Effector memory CD4-positive, alpha-beta T cell (primary cell): Measurements from ENCODE around the gene ZBED5.

Source experiments
- DNase-seq, 3 donors: peaks; one replicate each; pipeline ENCODE4 v3.0.0-alpha.2; 2020
- H3K27ac ChIP-seq: 2 replicates; pipeline ENCODE4 v1.7.0; 2013; ENCODE audit warnings: mild to moderate bottlenecking, low read length, moderate library complexity; ENCODE audit not compliant: insufficient read depth, poor library complexity, severe bottlenecking
- H3K27me3 ChIP-seq: replicated peaks from 2 replicates; pipeline ENCODE4 v1.7.0; 2013; ENCODE audit warnings: mild to moderate bottlenecking, low read length; ENCODE audit not compliant: insufficient read depth, control insufficient read depth, poor library complexity, severe bottlenecking
- H3K36me3 ChIP-seq: 2 replicates; pipeline ENCODE4 v1.7.0; 2013; ENCODE audit warnings: mild to moderate bottlenecking, low read length, moderate library complexity; ENCODE audit not compliant: control insufficient read depth, insufficient read depth
- H3K4me1 ChIP-seq: 2 replicates; pipeline ENCODE4 v1.7.0; 2013; ENCODE audit warnings: low read length, mild to moderate bottlenecking; ENCODE audit not compliant: control insufficient read depth, insufficient read depth, poor library complexity, severe bottlenecking
- H3K4me3 ChIP-seq: 2 replicates; pipeline ENCODE4 v1.7.0; 2013; ENCODE audit warnings: low read length, low read depth, mild to moderate bottlenecking; ENCODE audit not compliant: insufficient read depth, poor library complexity, severe bottlenecking
- H3K9me3 ChIP-seq: 2 replicates; pipeline ENCODE4 v1.7.0; 2013; ENCODE audit warnings: mild to moderate bottlenecking, low read length, moderate library complexity; ENCODE audit not compliant: control insufficient read depth

The ZBED5 gene

GRCh38 chr11:10881892-10882291 is 24.0 kb upstream of the ZBED5 start:
- DNase-seq = no peak
- no peaks in the 10 kb centered on the region for H3K9me3 ChIP-seq
- no peak overlapping the region for H3K27ac ChIP-seq
- no peaks in the 10 kb centered on the region for H3K36me3 ChIP-seq
- no peaks in the 10 kb centered on the region for H3K4me1 ChIP-seq
- H3K4me3 ChIP-seq = no peak overlapping the region
- no peaks in the 10 kb centered on the region for H3K27me3 ChIP-seq

GRCh38 chr11:10878408-10879214 is 20.8 kb upstream of the ZBED5 start:
- H3K4me3 ChIP-seq = no peak overlapping the region
- H3K9me3 ChIP-seq = no peaks in the 10 kb centered on the region
- no peaks in the 10 kb centered on the region for H3K4me1 ChIP-seq
- H3K27ac ChIP-seq = no peak overlapping the region
- no peaks in the 10 kb centered on the region for H3K27me3 ChIP-seq
- DNase-seq = no peak
- no peaks in the 10 kb centered on the region for H3K36me3 ChIP-seq

- Histone ChIP-seq H3K36me3 (no peaks in the 10 kb centered on the region), H3K9me3 (no peaks in the 10 kb centered on the region), H3K27me3 (no peaks in the 10 kb centered on the region), H3K4me1 (no peaks in the 10 kb centered on the region), H3K4me3 (no peak overlapping the region), H3K27ac (no peak overlapping the region)
- no peak for DNase-seq
Observed at GRCh38 chr11:10876158-10876557, 18.3 kb upstream of the ZBED5 start.

- Histone ChIP-seq H3K4me1 (no peaks in the 10 kb centered on the region), H3K36me3 (no peaks in the 10 kb centered on the region), H3K27me3 (no peaks in the 10 kb centered on the region), H3K9me3 (no peaks in the 10 kb centered on the region), H3K4me3 (no peak overlapping the region), H3K27ac (no peak overlapping the region)
- DNase-seq = no peak
Observed at GRCh38 chr11:10875430-10876021, 17.7 kb upstream of the ZBED5 start.

DNA sequence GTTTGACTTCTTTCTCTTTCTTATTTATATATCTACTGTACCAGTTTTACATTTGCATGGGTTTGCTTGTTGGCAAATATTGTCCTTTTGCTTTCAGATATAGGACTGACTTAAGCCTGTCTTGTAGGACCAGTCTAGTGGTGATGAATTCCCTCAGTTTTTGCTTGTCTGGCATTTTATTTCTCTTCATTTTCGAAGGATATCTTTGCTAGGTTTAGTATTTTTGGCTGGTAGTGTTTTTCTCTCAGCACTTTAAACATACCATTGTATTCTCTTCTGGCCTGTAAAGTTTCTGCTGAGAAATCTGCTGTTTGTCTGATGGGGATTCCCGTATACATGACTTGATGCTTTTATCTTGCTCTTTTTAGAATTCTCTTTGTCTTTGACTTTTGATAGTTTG is 14.2 kb upstream of the ZBED5 start:
- Histone ChIP-seq H3K27me3 (no peaks in the 10 kb centered on the region), H3K27ac (no peak overlapping the region), H3K36me3 (no peaks in the 10 kb centered on the region), H3K9me3 (no peaks in the 10 kb centered on the region), H3K4me3 (no peak overlapping the region), H3K4me1 (no peaks in the 10 kb centered on the region)
- no peak for DNase-seq

DNA sequence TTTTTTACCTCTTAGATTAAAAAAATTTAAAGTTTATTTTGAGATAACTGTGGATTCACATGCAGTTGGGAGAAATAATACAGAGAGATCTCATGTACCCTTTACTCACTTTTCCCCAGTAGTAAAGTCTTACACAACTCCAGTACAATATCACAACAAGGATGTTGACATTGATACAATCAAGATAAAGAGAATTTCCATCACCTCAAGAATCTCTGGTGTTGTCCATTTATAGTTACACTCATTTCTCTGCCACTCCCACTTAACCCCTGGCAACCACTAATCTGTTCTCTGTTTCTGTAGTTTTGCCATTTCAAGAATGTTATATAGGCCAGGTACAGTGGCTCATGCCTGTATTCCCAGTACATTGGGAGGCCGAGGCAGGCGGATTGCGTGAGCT is 10.5 kb upstream of the ZBED5 start:
- Histone ChIP-seq H3K4me1 (no peaks in the 10 kb centered on the region), H3K9me3 (no peaks in the 10 kb centered on the region), H3K27me3 (no peaks in the 10 kb centered on the region), H3K27ac (no peak overlapping the region), H3K4me3 (no peak overlapping the region), H3K36me3 (no peaks in the 10 kb centered on the region)
- no peak for DNase-seq

DNA sequence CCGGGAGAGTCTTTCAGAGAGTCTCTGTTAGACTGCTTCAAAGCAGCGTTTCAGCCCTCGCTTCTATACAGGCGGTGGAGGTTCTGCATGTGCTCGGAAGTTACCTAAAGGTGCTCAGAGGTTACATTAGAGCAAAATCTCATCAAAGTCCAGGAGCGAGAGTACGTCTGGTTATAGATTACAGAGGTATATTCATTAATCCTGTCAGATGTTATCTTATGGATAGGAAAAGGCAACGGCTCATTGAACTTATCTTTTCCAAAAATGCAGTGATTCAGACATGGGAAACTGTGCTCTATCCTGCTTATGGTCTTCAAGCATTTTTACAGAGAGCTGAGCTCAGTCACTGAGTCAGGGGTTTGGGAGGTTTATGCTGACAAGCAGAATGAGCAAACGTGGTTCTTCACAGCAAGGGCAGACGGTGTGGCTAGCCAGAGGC is 9.1 kb upstream of the ZBED5 start:
- Histone ChIP-seq H3K27ac (no peak overlapping the region), H3K27me3 (no peaks in the 10 kb centered on the region), H3K4me3 (no peak overlapping the region), H3K4me1 (no peaks in the 10 kb centered on the region), H3K9me3 (no peaks in the 10 kb centered on the region), H3K36me3 (no peaks in the 10 kb centered on the region)
- DNase-seq = no peak

DNA sequence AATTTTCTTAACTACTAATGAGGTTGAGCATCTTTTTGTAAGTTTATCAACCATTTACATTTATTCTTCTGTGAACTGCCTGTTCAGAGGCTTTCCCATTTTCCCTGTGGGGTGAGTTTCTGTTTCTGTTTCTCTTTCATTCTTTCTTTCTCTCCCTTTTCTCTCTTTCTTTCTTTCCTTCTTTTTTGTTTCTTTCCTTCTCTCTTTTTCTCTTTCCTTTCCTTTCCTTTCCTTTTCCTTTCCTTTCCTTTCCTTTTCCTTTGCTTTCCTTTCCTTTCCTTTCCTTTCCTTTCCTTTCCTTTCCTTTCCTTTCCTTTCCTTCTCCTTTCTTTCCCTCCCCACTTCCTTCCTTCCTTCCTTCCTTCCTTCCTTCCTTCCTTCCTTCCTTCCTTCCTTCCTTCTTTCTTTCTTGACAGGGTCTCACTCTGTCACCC is 8.0 kb upstream of the ZBED5 start:
- Histone ChIP-seq H3K4me1 (no peaks in the 10 kb centered on the region), H3K9me3 (no peaks in the 10 kb centered on the region), H3K27me3 (no peaks in the 10 kb centered on the region), H3K36me3 (no peaks in the 10 kb centered on the region), H3K27ac (no peak overlapping the region), H3K4me3 (no peak overlapping the region)
- DNase-seq = no peak

DNA sequence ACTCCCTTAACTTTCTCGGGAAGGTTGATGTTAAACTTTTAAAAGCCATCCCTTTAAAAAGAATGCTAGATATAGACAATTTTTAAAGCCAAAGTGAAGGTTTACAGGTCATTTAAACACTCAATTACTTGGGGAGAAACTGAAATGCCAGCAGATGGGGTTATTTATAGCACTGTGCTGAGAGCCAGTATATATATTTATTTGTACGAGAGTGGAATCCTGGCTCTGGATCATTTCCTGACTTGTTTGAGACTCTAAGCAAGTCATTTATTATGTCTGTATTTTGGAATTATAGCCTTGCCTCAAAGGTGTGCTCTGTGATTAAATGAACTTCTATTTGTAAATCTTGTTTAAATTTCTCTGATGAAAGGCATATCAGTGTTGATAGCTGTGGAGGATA is 6.8 kb upstream of the ZBED5 start:
- H3K4me3 ChIP-seq = no peak overlapping the region

DNA sequence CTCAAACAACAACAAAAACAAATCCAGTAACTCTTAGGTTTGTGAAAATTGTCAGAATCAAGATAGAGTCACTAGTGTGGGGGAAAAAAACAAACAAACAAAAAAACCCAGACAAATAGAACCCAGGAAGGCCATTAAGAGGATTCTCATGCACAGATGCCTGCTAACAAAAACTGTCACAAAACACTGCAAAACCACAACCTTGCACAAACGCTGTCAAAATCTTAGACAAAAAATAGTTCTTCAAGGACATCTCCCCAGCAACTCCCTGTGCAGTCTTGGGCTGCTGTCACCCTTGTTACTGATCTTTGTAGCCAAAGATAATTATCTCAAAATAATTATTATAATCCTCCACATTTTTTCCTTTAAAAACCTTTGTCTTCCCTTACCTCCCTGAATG is 4.6 kb upstream of the ZBED5 start:
- no peak for DNase-seq
- no peak overlapping the region for H3K27ac ChIP-seq
- H3K4me3 ChIP-seq = no peak overlapping the region

More for the DNA sequence above, 6.8 kb upstream of the ZBED5 start:
- H3K36me3 ChIP-seq = no peaks in the 10 kb centered on the region
- DNase-seq = no peak
- no peaks in the 10 kb centered on the region for H3K9me3 ChIP-seq
- no peak overlapping the region for H3K27ac ChIP-seq
- H3K27me3 ChIP-seq = no peaks in the 10 kb centered on the region
- no peaks in the 10 kb centered on the region for H3K4me1 ChIP-seq

More for the DNA sequence above, 4.6 kb upstream of the ZBED5 start:
- Histone ChIP-seq H3K27me3 (no peaks in the 10 kb centered on the region), H3K4me1 (no peaks in the 10 kb centered on the region), H3K9me3 (no peaks in the 10 kb centered on the region), H3K36me3 (no peaks in the 10 kb centered on the region)
